K562 (cell line): ENCODE measurements around the gene GRIN2A. TPM values are rescaled to one million over a fixed set of nuclear protein-coding genes. Genes with fewer than 3 reads are reported as not detected.

Experiments
- ATAC-seq: fragments of 200-7000 bp; cut with Tn5 transposase; 3 replicates; pipeline ENCODE4 v1.9.1; 2020; ENCODE audit warnings: moderate library complexity
- BruUV-seq: library from RNA; stranded (reverse); fragments of 400-500 nt; replicated peaks from 2 replicates; lab custom pipeline; 2021; lab: Mats Ljungman, UMichigan
- CTCF ChIA-PET: fragments of 300-600 bp; formaldehyde crosslinking; extraction: SDS; loops from one replicate; lab custom pipeline; 2021; ENCODE audit warnings: low intra/inter-chr PET ratio; lab: Yijun Ruan, JAX
- POLR2A ChIA-PET: fragments of 300-600, 350-650 bp; sonication (Branson Sonifier 250); formaldehyde crosslinking; extraction: SDS; loops from one replicate; lab custom pipeline; 2021; ENCODE audit warnings: antibody characterized with exemption, inconsistent platforms; lab: Yijun Ruan, JAX
- DNase-seq, 4 experiments: peaks; one replicate each; pipeline versions ENCODE4 v3.0.0 to v3.0.0-alpha.2; 2011 to 2018; ENCODE audit warnings: low spot score in 3 of 4, mixed read lengths in 3 of 4; ENCODE audit errors: extremely low read depth in 1 of 4
- FAIRE-seq: peaks from 2 replicates; lab custom pipeline; 2011; peaks lifted over from hg19 to GRCh38; lab: Jason Lieb, UNC
- H2AFZ ChIP-seq: 2 replicates; pipeline ENCODE4 v1.6.0; 2011; ENCODE audit warnings: low read depth, low read length, control low read depth, inconsistent platforms
- H3K27ac ChIP-seq: fragments of 200-600 bp; 3 replicates; pipeline ENCODE4 v1.8.0; 2011; ENCODE audit warnings: low read depth, mild to moderate bottlenecking, control low read depth, inconsistent platforms, low read length, moderate library complexity, mixed read lengths; ENCODE audit errors: extremely low read depth
- H3K27me3 ChIP-seq, 2 experiments: fragments of 300-600 bp in 1 of 2; 2 replicates in 1 of 2; 3 replicates in 1 of 2; pipeline versions ENCODE4 v1.6.0 to v1.8.0; 2011; ENCODE audit warnings: inconsistent platforms in 2 of 2, low read length in 2 of 2, mild to moderate bottlenecking in 1 of 2, mixed read lengths in 1 of 2, moderate library complexity in 1 of 2; ENCODE audit not compliant: control insufficient read depth in 2 of 2, insufficient read depth in 2 of 2
- H3K36me3 ChIP-seq: fragments of 300-600 bp; 3 replicates; pipeline ENCODE4 v1.8.0; 2011; ENCODE audit warnings: mild to moderate bottlenecking, low read length, inconsistent platforms; ENCODE audit not compliant: control insufficient read depth, insufficient read depth
- H3K4me1 ChIP-seq, 2 experiments: fragments of 200-600 bp in 1 of 2; replicated peaks in 1 of 2; 2 replicates in 1 of 2; 3 replicates in 1 of 2; pipeline versions ENCODE4 v1.5.1 to v1.8.0; 2011; ENCODE audit warnings: inconsistent platforms in 2 of 2, low read length in 2 of 2, mild to moderate bottlenecking in 1 of 2, mixed read lengths in 1 of 2, moderate library complexity in 1 of 2; ENCODE audit not compliant: control insufficient read depth in 2 of 2, insufficient read depth in 2 of 2
- H3K4me2 ChIP-seq: 2 replicates; pipeline ENCODE4 v1.6.1; 2011; ENCODE audit warnings: low read length, control low read depth, inconsistent platforms, mixed read lengths; ENCODE audit not compliant: insufficient read depth
- H3K4me3 ChIP-seq: fragments of 200-600 bp; sonication (generic), shearing (Covaris generic); 2 replicates; pipeline ENCODE4 v1.5.1; 2016; ENCODE audit warnings: control low read depth, inconsistent platforms
- H3K79me2 ChIP-seq: fragments of 200-600 bp; 3 replicates; pipeline ENCODE4 v1.8.0; 2011; ENCODE audit warnings: low read length, inconsistent platforms; ENCODE audit not compliant: control insufficient read depth, insufficient read depth
- H3K9ac ChIP-seq, 2 experiments: 2 replicates each; pipeline versions ENCODE4 v1.6.0 to v1.6.1; 2011; ENCODE audit warnings: low read depth in 2 of 2, low read length in 2 of 2, control low read depth in 1 of 2, inconsistent platforms in 1 of 2, mild to moderate bottlenecking in 1 of 2, mixed read lengths in 1 of 2; ENCODE audit not compliant: insufficient read depth in 1 of 2
- H3K9me1 ChIP-seq: one replicate; pipeline ENCODE4 v1.6.0; 2011; ENCODE audit warnings: inconsistent platforms, mild to moderate bottlenecking, low read length, moderate library complexity; ENCODE audit not compliant: control insufficient read depth, insufficient read depth
- H3K9me3 ChIP-seq: replicated peaks from 2 replicates; pipeline ENCODE4 v1.5.1; 2011; ENCODE audit warnings: low read depth, low read length, inconsistent platforms; ENCODE audit not compliant: control insufficient read depth, insufficient read depth
- H4K20me1 ChIP-seq: replicated peaks from 2 replicates; pipeline ENCODE4 v1.6.1; 2011; ENCODE audit warnings: low read length, inconsistent platforms, mixed read lengths; ENCODE audit not compliant: control insufficient read depth, insufficient read depth
- ELF4 ChIP-seq: fragments of 450-650 bp; formaldehyde crosslinking; IDR thresholded peaks from 2 replicates; pipeline ENCODE4 v1.4.0; 2022; ENCODE audit warnings: missing genetic modification characterization
- EP300 ChIP-seq: IDR thresholded peaks from 2 replicates; pipeline ENCODE4 v1.6.1; 2012; ENCODE audit warnings: low read length, improper control_type of control experiment
- FOXK2 ChIP-seq, 2 experiments: fragments of 450-650 bp; IDR thresholded peaks in 1 of 2; conservative IDR thresholded peaks in 1 of 2; 2 replicates each; pipeline ENCODE4 v1.6.1; 2016; ENCODE audit warnings: low read depth in 2 of 2, mild to moderate bottlenecking in 1 of 2
- KLF10 ChIP-seq: fragments of 250-450 bp; sonication (Bioruptor Pico); IDR thresholded peaks from 2 replicates; pipeline ENCODE4 v1.6.1; 2021; ENCODE audit warnings: matching md5 sums
- MCM7 ChIP-seq, 2 experiments: fragments of 450-650 bp; IDR thresholded peaks; 2 replicates each; pipeline ENCODE4 v1.6.1; 2016 to 2018
- MECOM ChIP-seq: fragments of 250-450 bp; sonication (Bioruptor Pico); IDR thresholded peaks from 2 replicates; pipeline ENCODE4 v1.8.0; 2022; ENCODE audit warnings: inconsistent platforms
- NRF1 ChIP-seq, 2 experiments: fragments of 450-650 bp; IDR thresholded peaks in 1 of 2; conservative IDR thresholded peaks in 1 of 2; 2 replicates each; pipeline ENCODE4 v1.6.1; 2014; ENCODE audit warnings: mild to moderate bottlenecking in 2 of 2
- SFPQ ChIP-seq: fragments of 200-400 bp; formaldehyde crosslinking; IDR thresholded peaks from 2 replicates; pipeline ENCODE4 v1.6.1; 2017; ENCODE audit warnings: mild to moderate bottlenecking, low read depth, low read length, moderate library complexity
- SMC3 ChIP-seq: conservative IDR thresholded peaks from 2 replicates; pipeline ENCODE4 v1.6.1; 2011; ENCODE audit warnings: low read depth, low read length, improper control_type of control experiment; ENCODE audit not compliant: insufficient read depth
- ZFPM2 ChIP-seq: fragments of 250-450 bp; sonication (Bioruptor Pico); IDR thresholded peaks from 2 replicates; pipeline ENCODE4 v1.5.1; 2022; ENCODE audit warnings: mild to moderate bottlenecking
- ZNF431 ChIP-seq: sonication (generic); formaldehyde crosslinking; IDR thresholded peaks from 2 replicates; pipeline ENCODE4 v1.8.0; 2022; ENCODE audit warnings: mild to moderate bottlenecking, missing genetic modification reagents
- ZNF444 ChIP-seq: fragments of 250-450 bp; sonication (Bioruptor Pico); IDR thresholded peaks from 2 replicates; pipeline ENCODE4 v1.4.0; 2020; ENCODE audit warnings: mild to moderate bottlenecking, moderate library complexity
- WGBS: fragments of 100-300 bp; shearing (Covaris generic); methylation state at CpG from one replicate; pipeline ENCODE4 v1.1.6; 2016; ENCODE audit warnings: low coverage, mixed read lengths; ENCODE audit not compliant: insufficient coverage; ENCODE audit errors: missing lambda C conversion rate; 5-methylcytosine and 5-hydroxymethylcytosine counted together
- in situ Hi-C: fragments of 300-500 bp; cut with MboI; formaldehyde crosslinking; loops from 4 replicates; pipeline ENCODE4 v1.15.0; 2018; ENCODE audit warnings: inconsistent platforms, mixed read lengths
- intact Hi-C: fragments of 100-400 bp; cut with micrococcal nuclease; formaldehyde crosslinking; loops from 2 replicates; pipeline ENCODE4 v1.14.2; 2022
- polyA plus RNA-seq, 8 experiments: library from polyadenylated mRNA; depleted of rRNA in 4 of 8; stranded (reverse) in 5 of 8; unstranded in 3 of 8; fragments of >200 nt; fragmentation: Nextera tagmentation in 2 of 8; fragmentation: Illumina TruSeq in 1 of 8; extraction: Ambion mirVana in 2 of 8; extraction: Trizol in 1 of 8; gene quantifications; 2 replicates each; pipeline versions ENCODE4 v1.2.1 to v1.2.3, GENCODE V29; 2011 to 2014; ENCODE audit warnings: inconsistent platforms in 1 of 8, missing spikeins in 1 of 8
- total RNA-seq, 7 experiments: library from RNA; depleted of rRNA in 6 of 7; stranded (reverse); fragments of >200 nt in 6 of 7; fragmentation: Illumina TruSeq in 2 of 7; extraction: Trizol in 2 of 7; gene quantifications; 2 replicates each; pipeline versions ENCODE4 v1.2.1 to v1.2.3, GENCODE V29; 2011 to 2021; ENCODE audit warnings: low replicate concordance in 1 of 7
- TF ChIP-seq, protein P1 (sequence below): fragments of 250-450 bp; sonication (Bioruptor Pico); IDR thresholded peaks from 2 replicates; pipeline ENCODE4 v1.5.0; 2021; ENCODE audit warnings: mild to moderate bottlenecking, borderline replicate concordance
- TF ChIP-seq, protein P2 (sequence below): fragments of 250-450 bp; sonication (Bioruptor Pico); IDR thresholded peaks from 2 replicates; pipeline ENCODE4 v1.8.0; 2021; ENCODE audit warnings: moderate library complexity, mild to moderate bottlenecking, inconsistent platforms

The GRIN2A gene
- total and polyA plus RNA-seq, 9 of the 15 experiments (the other 6 are each of a cell fraction or from before 2014, with no cell fraction given): not detected

- no peak for ATAC-seq
- 0% methylated on average over 7 of the region's 7 CpGs for WGBS
Measured at GRCh38 chr16:9821970-9822369, 360.3 kb downstream of the GRIN2A start.

GRCh38 chr16:9821331-9821730 is 360.9 kb downstream of the GRIN2A start:
- DNase-seq: no peak
- WGBS: 0% methylated on average over 3 of the region's 3 CpGs
- no peak overlapping the region for H2AFZ ChIP-seq
- H3K9me3 ChIP-seq: no peaks in the 10 kb centered on the region
- in situ Hi-C loops (no loop called here), intact Hi-C loops (no loop called here)
- H3K36me3 ChIP-seq: no peaks in the 10 kb centered on the region
- H3K4me1 ChIP-seq: no peaks in the 10 kb centered on the region
- H3K79me2 ChIP-seq: no peaks in the 10 kb centered on the region
- no peak overlapping the region for H3K27ac ChIP-seq
- ATAC-seq: no peak
- H3K9ac ChIP-seq: no peak overlapping the region
- no peaks in the 10 kb centered on the region for H3K9me1 ChIP-seq
- H3K4me3 ChIP-seq: no peak overlapping the region
- no peak for FAIRE-seq
- H3K27me3 ChIP-seq: no peaks in the 10 kb centered on the region
- ChIA-PET CTCF (no interaction called here), POLR2A (interaction anchor here (1.5 kb wide), 1 partner anchor 15 kb away, joined by 3 read pairs; no protein-coding TSS in a partner anchor)
- no peaks in the 10 kb centered on the region for H4K20me1 ChIP-seq
- H3K4me2 ChIP-seq: no peak overlapping the region
- BruUV-seq: no TSS peak
- TF ChIP-seq, protein P1, sequence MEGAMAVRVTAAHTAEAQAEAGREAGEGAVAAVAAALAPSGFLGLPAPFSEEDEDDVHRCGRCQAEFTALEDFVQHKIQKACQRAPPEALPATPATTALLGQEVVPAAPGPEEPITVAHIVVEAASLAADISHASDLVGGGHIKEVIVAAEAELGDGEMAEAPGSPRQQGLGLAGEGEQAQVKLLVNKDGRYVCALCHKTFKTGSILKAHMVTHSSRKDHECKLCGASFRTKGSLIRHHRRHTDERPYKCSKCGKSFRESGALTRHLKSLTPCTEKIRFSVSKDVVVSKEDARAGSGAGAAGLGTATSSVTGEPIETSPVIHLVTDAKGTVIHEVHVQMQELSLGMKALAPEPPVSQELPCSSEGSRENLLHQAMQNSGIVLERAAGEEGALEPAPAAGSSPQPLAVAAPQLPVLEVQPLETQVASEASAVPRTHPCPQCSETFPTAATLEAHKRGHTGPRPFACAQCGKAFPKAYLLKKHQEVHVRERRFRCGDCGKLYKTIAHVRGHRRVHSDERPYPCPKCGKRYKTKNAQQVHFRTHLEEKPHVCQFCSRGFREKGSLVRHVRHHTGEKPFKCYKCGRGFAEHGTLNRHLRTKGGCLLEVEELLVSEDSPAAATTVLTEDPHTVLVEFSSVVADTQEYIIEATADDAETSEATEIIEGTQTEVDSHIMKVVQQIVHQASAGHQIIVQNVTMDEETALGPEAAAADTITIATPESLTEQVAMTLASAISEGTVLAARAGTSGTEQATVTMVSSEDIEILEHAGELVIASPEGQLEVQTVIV: no peak
- no peak for TF ChIP-seq MECOM (CRISPR knock-in tag)
- TF ChIP-seq SMC3: no peak
- TF ChIP-seq NRF1 (conservative IDR thresholded peaks at IDR 0.05 in 1 of 2, IDR thresholded peaks at IDR 0.05 in 1 of 2): no peak
- no peak for TF ChIP-seq ZNF431 (CRISPR knock-in tag)
- no peak for TF ChIP-seq MCM7 (IDR thresholded peaks at IDR 0.05)
- TF ChIP-seq, protein P2, sequence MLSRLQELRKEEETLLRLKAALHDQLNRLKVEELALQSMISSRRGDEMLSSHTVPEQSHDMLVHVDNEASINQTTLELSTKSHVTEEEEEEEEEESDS (CRISPR knock-in tag): no peak
- no peak for TF ChIP-seq KLF10 (CRISPR knock-in tag)
- TF ChIP-seq SFPQ: no peak
- TF ChIP-seq ELF4: no peak
- no peak for TF ChIP-seq FOXK2 (conservative IDR thresholded peaks at IDR 0.05 in 1 of 2, IDR thresholded peaks at IDR 0.05 in 1 of 2; ENCODE audit: low read depth in 2 of 2)

More at GRCh38 chr16:9821970-9822369, 360.3 kb downstream of the GRIN2A start:
- Histone ChIP-seq H2AFZ (no peak overlapping the region), H3K9ac (no peak overlapping the region), H3K27ac (no peak overlapping the region), H3K9me3 (no peaks in the 10 kb centered on the region), H3K9me1 (no peaks in the 10 kb centered on the region), H3K4me1 (no peaks in the 10 kb centered on the region), H3K36me3 (no peaks in the 10 kb centered on the region), H3K79me2 (no peaks in the 10 kb centered on the region), H3K27me3 (no peaks in the 10 kb centered on the region), H4K20me1 (no peaks in the 10 kb centered on the region), H3K4me2 (no peak overlapping the region), H3K4me3 (no peak overlapping the region)
- intact Hi-C loops (no loop called here), in situ Hi-C loops (no loop called here)
- BruUV-seq: no TSS peak
- ChIA-PET CTCF (no interaction called here), POLR2A (interaction anchor here (1.5 kb wide), 1 partner anchor 14 kb away, joined by 3 read pairs; no protein-coding TSS in a partner anchor)
- no peak for DNase-seq
- no peak for TF ChIP-seq ZFPM2 (CRISPR knock-in tag)
- TF ChIP-seq ZNF444 (CRISPR knock-in tag): no peak
- TF ChIP-seq EP300: no peak
- no peak for FAIRE-seq
